Smooth muscle cell (in vitro differentiated cells): ENCODE data around the gene ZNF189. TPM values are rescaled to one million over a fixed set of nuclear protein-coding genes. Genes with fewer than 3 reads are reported as not detected.

ENCODE experiments used
- DNase-seq: peaks from one replicate; lab custom pipeline; 2025; ENCODE audit not compliant: unreplicated experiment; lab: John Stamatoyannopoulos, UW
- H2AFZ ChIP-seq: fragments of 200-600 bp; sonication (generic); 2 replicates; pipeline ENCODE4 v1.6.0; 2016; ENCODE audit warnings: antibody characterized with exemption, low read depth, mild to moderate bottlenecking
- H3F3A ChIP-seq: fragments of 200-600 bp; sonication (generic); 2 replicates; pipeline ENCODE4 v1.6.0; 2017; ENCODE audit warnings: antibody characterized with exemption, low read depth
- H3K27ac ChIP-seq: fragments of 200-600 bp; sonication (generic); 2 replicates; pipeline ENCODE4 v1.5.1; 2016; ENCODE audit warnings: low read depth, mild to moderate bottlenecking
- H3K27me3 ChIP-seq: fragments of 200-600 bp; sonication (generic); 2 replicates; pipeline ENCODE4 v1.6.1; 2016; ENCODE audit warnings: low read depth, mild to moderate bottlenecking
- H3K36me3 ChIP-seq: fragments of 200-600 bp; sonication (generic); 2 replicates; pipeline ENCODE4 v1.5.1; 2016; ENCODE audit warnings: low read depth
- H3K4me1 ChIP-seq: fragments of 200-600 bp; sonication (generic); 2 replicates; pipeline ENCODE4 v1.5.1; 2016; ENCODE audit warnings: low read depth
- H3K4me2 ChIP-seq: fragments of 200-600 bp; sonication (generic); 2 replicates; pipeline ENCODE4 v1.6.0; 2016; ENCODE audit warnings: mild to moderate bottlenecking
- H3K4me3 ChIP-seq: fragments of 200-600 bp; sonication (generic); 2 replicates; pipeline ENCODE4 v1.5.1; 2016; ENCODE audit warnings: mild to moderate bottlenecking
- H3K79me2 ChIP-seq: fragments of 200-600 bp; sonication (generic); 2 replicates; pipeline ENCODE4 v1.6.0; 2016; ENCODE audit warnings: low read depth, mild to moderate bottlenecking
- H3K9ac ChIP-seq: fragments of 200-600 bp; sonication (generic); 2 replicates; pipeline ENCODE4 v1.6.0; 2016; ENCODE audit warnings: low read depth
- H3K9me3 ChIP-seq: fragments of 200-600 bp; sonication (generic); replicated peaks from 2 replicates; pipeline ENCODE4 v1.5.1; 2016; ENCODE audit warnings: low read depth
- H4K20me1 ChIP-seq: fragments of 200-600 bp; sonication (generic); 2 replicates; pipeline ENCODE4 v1.6.0; 2016; ENCODE audit warnings: low read depth
- CTCF ChIP-seq: fragments of 200-600 bp; sonication (generic); IDR thresholded peaks from 2 replicates; pipeline ENCODE4 v1.5.1; 2017; ENCODE audit warnings: borderline replicate concordance, mild to moderate bottlenecking, antibody characterized with exemption; ENCODE audit not compliant: insufficient read depth, poor library complexity, severe bottlenecking
- WGBS: methylation state at CpG from one replicate; pipeline ENCODE4 v1.1.7; 2016; ENCODE audit warnings: low lambda C conversion rate; 5-methylcytosine and 5-hydroxymethylcytosine counted together
- polyA plus RNA-seq: library from polyadenylated mRNA; unstranded; fragments of >200 nt; fragmentation: Nextera tagmentation; extraction: Ambion mirVana; gene quantifications from 2 replicates; pipeline ENCODE4 v1.2.1, GENCODE V29; 2016
- total RNA-seq: library from RNA; depleted of rRNA; stranded (reverse); fragments of >200 nt; gene quantifications from 2 replicates; pipeline ENCODE4 v1.2.3, GENCODE V29; 2014

The ZNF189 gene
- total and polyA plus RNA-seq, 2 experiments from 2014 or later = 2.7 to 12.9 TPM

- Histone ChIP-seq H4K20me1 (no peaks in the 10 kb centered on the region), H3K4me1 (peaks cover 4% of the 10 kb centered on the region), H3K4me2 (no peak overlapping the region), H3F3A (no peaks in the 10 kb centered on the region), H3K27ac (no peak overlapping the region), H2AFZ (no peak overlapping the region), H3K79me2 (no peaks in the 10 kb centered on the region), H3K36me3 (no peaks in the 10 kb centered on the region), H3K4me3 (no peak overlapping the region), H3K9me3 (no peaks in the 10 kb centered on the region), H3K27me3 (no peaks in the 10 kb centered on the region), H3K9ac (no peak overlapping the region)
- TF ChIP-seq CTCF = no peak
- no peak for DNase-seq
- 38% methylated on average over 2 of the region's 2 CpGs for WGBS
Observed at GRCh38 chr9:101369286-101369685, 29.4 kb upstream of the ZNF189 start.

GRCh38 chr9:101369884-101370531, 28.6 kb upstream of the ZNF189 start:
- Histone ChIP-seq H3K79me2 (no peaks in the 10 kb centered on the region), H3K9me3 (no peaks in the 10 kb centered on the region), H3K27ac (no peak overlapping the region), H2AFZ (no peak overlapping the region), H3K9ac (no peak overlapping the region), H3F3A (no peaks in the 10 kb centered on the region), H3K4me3 (no peak overlapping the region), H3K36me3 (no peaks in the 10 kb centered on the region), H3K27me3 (no peaks in the 10 kb centered on the region), H4K20me1 (no peaks in the 10 kb centered on the region), H3K4me1 (peaks cover 4% of the 10 kb centered on the region), H3K4me2 (no peak overlapping the region)
- 93% methylated on average over 2 of the region's 2 CpGs for WGBS
- no peak for TF ChIP-seq CTCF
- no peak for DNase-seq

- H3K79me2 ChIP-seq = no peaks in the 10 kb centered on the region
- no peaks in the 10 kb centered on the region for H3K9me3 ChIP-seq
- H3K27me3 ChIP-seq = no peaks in the 10 kb centered on the region
- H3K4me3 ChIP-seq = no peak overlapping the region
- TF ChIP-seq CTCF = no peak
- no peak for DNase-seq
- H3K9ac ChIP-seq = no peak overlapping the region
- H3K4me1 ChIP-seq = no peaks in the 10 kb centered on the region
- H2AFZ ChIP-seq = no peak overlapping the region
- H4K20me1 ChIP-seq = no peaks in the 10 kb centered on the region
- WGBS = 94% methylated on average over 3 of the region's 3 CpGs
- H3K4me2 ChIP-seq = no peak overlapping the region
- H3K36me3 ChIP-seq = no peaks in the 10 kb centered on the region
- no peak overlapping the region for H3K27ac ChIP-seq
- H3F3A ChIP-seq = peaks cover 4% of the 10 kb centered on the region
Observed at GRCh38 chr9:101371813-101372212, 26.8 kb upstream of the ZNF189 start.
